Renal pelvis (tissue), 4 donors: ENCODE results near the gene SORBS1. TPM values are rescaled to one million over a fixed set of nuclear protein-coding genes. Genes with fewer than 3 reads are reported as not detected.

Experiments used
- DNase-seq: peaks from one replicate; pipeline ENCODE4 v3.0.0-alpha.2; 2013
- polyA plus RNA-seq, 3 donors: library from polyadenylated mRNA; unstranded; fragments of 120-200 nt; gene quantifications; one replicate each; pipeline ENCODE4 v1.2.1, GENCODE V29; 2013; ENCODE audit not compliant: insufficient read length in 3 of 3

Gene SORBS1
- polyA plus RNA-seq, 3 donors: 27.0 to 35.1 (median 28.2) TPM

DNA sequence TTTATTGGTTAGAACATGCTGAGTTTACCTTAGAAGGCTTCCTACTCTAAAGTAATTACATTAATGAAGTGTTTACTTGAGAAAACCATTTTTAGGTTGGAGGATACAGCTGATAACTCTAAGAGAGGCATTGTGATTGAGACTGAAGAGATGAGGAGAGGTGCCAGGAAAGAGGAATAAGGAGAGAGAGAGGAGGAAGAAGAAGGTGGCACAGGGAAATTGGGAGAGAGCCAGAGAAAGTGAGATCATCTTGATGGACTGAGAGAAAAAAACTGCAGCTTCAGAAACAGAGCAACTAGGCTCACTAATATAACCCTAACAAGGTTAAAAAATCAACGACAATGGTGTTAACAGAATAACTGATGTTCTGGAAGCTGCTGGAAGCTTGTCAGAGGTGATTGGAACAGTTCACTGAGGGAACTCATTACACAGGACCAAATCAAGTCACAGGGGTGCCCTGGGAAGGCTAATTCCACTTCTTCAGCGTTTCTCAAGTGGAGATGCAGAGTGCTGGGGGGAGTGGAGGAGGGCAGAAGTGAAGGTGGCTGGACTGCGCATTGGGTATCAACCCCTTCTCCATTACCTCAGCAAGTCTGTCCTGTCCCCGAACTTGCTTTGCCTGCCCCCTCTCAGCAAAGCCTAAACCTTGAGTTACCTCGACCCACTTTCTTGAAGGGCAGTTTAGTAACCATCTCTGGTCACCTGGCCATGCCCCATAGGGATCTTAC lies 6.9 kb upstream of the SORBS1 start:
- DNase-seq: no peak

DNA sequence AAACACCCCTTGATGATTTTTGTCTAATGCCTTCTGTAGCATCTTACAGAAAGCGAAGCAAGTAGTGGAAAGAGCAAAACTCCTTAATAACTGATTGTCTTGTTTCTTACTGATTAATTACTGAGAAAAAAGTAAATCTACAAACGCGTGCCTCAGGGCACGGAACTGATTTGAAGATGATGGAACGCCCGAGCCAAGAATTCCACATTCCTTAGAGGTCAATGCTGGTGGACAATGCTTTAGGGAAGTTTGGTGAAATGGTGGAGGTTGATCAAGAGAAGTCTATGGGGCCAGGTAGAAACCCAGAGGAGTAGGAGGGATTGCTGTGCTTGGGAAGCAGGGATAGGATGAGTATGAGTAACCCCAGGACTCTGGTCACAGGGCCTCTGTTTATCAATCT lies 5.0 kb upstream of the SORBS1 start:
- no peak for DNase-seq

DNA sequence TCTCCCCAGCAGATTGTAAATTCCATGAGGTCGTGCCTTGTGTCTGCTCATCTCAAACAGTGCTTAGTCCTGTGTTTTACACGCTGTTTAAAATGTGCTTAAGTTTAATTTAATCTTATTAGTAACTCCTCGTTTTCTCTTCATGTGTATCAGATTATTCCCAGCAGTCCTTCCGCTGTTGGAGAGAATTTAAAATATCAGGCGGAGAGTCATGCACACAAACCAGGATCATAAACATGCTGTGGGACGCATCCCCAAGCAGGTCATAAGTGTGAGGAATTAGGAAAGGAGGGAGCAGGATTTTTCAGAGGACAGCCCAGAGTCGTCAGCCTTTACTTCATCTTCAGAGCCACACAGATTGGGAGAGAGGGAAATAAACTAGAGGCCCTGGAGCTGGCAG lies 4.2 kb upstream of the SORBS1 start:
- DNase-seq: no peak

DNA sequence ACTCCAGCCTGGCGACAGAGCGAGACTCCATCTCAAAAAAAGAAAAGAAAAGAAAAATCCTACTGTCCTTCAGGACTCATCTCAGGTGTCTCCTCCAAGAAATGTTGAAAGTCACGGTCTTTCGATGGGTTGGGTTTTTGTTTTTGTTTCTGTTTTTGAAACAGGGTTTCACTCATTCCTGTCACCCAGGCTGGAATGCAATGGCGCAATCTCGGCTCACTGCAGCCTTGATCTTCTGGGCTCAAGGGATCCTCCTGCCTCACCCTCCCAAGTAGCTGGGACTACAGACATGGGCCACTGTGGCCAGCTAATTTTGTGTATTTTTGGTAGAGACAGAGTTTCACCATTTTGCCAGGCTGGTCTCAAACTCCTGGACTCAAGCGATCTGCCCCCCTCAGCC lies 3.1 kb upstream of the SORBS1 start:
- no peak for DNase-seq

DNA sequence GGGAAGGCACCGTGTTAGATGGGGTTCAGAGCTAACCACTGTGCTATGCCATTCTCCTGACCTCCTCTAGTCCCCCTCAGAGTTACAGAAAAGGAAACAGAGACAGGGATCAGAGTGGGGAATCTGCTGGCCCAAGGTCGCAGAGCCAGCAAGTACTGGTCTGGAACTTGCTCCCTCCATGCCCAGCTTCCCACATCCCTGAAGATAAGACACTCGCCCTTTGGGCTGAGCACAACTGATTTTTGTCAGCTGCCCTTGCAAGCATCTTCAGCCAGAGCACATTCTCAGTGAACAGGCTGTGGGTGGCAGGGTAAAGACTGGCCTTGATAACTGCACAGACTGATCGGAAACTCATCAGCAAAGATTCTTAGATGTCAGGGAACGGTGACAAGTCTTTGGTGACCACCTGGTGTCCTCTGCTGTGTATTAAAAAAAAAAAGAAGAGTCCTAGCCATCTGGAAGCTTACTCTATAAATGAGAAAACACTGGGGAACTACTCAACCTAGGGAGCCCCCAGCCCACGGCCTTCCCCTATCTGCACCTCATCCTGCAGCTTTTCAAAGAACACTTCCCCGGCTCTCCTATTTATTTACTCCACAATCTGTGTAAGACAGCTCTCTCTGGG lies 1.3 kb upstream of the SORBS1 start:
- DNase-seq: no peak

DNA sequence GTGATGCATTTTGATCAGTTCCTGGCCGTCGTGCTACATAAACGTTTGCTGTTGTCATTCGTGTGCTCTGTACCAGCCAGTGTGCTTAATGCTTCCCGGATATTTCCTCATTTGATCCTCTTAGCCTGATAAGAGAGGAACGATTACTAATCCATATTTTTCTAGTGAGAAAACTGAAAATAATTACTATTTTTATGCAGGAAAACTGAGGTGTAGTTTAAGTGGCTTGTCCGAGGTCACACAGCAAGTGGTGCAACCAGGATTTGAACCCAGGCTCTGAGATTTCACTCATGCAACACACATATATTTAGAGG lies 650 bp upstream of the SORBS1 start:
- DNase-seq: no peak

DNA sequence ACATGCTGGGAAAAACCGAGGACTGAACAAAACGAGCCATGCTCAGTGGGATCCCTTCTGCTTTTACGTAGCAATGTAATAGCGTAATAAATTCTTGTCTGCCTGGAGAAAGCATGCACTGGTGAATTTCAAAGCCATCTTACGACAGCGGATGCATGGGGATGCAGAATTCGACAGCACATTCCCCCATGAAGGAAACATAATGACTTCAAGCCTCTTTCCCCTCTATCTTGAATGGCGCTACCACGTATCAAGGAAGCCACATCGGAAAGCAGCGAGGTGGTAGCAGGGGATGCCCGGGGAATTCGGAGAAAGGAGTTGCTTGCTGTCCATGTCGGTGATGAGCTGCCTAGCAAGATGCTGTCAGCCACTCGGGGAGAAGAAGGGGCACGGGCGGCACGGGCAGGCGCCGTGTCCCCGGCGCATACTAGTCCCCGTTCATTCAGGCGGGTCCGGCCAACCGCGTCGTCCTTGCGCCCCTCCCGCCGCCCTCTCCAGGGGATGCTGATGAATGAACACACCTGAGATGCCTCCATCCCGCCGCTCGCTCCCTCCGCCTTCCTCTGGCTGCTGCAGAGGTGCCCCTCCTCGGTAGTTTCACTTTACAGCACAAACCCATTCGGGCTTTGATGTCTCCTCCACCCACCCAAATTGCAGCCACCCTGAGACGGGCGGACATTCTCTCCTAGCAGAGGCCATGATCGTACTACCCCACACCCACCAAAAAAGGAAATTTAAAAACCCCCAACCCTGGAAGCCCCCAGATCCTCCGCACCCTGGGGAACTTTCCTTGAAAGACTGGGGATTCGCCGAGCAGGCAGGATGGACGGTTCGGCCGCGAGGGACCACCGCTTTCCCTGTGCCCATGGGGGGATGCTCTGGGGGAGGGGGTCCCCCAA lies 644 bp downstream of the SORBS1 start:
- DNase-seq: peak; percentile 44

DNA sequence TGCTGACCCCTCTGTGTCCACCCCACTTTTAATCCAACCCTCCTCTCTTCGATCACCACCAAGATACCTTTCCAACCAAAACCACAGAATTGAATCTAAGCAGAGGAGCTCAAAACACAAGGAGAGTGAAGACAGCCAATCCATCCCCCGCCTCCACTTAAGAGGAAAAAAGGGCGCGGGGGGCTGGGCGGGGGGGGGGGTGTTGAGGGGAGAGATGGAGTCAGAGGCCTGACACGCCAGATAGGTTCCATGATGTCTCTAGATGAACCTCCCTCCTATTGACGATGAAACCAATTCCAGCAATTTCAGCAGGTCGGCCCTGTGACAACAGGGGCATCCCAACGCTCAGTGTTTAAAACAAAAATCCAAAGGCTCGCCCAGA lies 1.3 kb downstream of the SORBS1 start:
- DNase-seq: no peak

DNA sequence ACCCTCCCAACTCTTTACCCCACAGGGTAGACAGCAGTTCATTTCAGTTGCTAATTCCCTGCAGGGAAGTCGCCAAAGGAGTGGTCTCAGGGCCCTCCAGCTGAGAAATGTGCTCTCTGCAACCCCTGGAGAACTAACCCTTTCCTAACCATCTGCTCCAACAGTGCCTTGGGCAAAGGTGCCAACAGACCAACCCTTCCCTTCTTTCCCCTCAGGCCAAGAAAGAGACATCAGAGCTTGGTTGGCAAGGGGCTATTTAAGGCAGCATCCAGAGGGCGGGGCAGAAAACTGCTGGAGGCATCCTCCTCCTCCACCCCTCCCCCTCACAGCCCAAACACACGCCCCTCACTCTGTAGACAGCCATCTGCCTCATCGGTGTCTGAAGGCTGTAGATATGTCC lies 1.7 kb downstream of the SORBS1 start:
- no peak for DNase-seq

DNA sequence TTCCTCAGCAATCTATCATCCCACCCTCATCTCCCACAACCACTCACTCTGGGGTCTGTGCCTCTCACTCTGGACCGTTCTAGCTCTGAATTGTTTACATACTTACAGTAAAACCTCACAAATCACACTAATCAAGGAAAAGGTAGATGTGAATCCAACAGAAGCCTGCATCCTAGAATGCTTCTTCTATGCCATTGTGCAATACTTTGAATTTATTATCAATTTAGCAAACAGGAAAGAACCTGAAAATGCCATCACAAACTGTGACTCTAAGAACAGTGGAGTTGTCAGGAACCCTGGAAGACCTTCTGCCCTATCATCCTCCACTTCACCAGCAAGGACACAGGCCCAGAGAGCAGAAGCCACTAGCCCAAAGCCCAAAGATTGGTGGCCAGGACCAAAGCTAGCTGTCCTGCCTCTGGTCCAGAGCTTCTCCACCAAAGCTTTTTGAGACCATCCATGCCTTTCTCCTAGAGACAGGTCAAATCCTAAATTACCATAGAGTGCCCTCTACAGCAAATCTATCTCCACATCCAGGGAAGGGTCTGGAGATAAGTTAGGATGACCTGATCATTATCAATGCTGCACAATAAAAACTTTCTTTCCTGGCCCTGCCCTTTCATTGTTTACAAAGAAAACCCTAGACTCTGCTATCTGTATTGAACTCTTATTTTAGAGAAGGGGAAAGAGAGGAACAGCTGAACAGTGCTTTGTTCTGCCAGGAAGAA lies 2.4 kb downstream of the SORBS1 start:
- no peak for DNase-seq

DNA sequence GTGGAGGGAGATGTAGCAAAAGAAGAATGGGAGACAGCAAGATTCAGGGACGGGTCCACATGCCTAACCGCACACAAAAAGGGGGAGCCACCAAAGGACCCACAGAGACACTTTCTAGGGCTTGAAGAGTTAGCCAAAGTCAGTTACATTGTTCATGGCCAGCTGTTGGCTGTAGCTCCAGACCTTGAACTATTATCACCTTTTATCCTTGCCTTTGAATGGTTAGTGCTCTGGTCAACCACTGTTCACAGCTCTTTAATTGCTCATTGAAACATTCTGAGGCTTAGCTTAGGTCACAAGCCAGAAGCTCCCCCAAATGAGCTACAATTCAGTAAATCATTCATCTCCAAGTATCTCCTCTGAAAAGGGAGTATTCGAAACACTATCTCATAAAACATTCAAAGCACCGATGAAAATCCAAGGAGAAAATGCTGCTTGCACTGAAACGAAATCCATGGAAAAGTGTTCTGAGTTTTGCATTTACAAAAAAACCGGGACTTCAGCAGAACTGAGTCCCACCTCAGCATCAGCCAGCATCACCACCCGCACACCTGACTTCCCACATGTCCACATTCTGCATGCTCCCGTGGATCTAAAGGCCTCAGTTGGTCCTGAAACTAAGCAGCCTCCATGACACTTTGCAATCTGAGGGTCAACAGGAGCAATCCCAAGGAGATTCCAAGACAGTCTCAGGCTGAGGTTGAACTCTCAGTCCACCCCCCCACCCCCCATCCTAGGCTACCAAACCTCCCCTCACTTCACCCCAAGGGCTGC lies 4.0 kb downstream of the SORBS1 start:
- no peak for DNase-seq

DNA sequence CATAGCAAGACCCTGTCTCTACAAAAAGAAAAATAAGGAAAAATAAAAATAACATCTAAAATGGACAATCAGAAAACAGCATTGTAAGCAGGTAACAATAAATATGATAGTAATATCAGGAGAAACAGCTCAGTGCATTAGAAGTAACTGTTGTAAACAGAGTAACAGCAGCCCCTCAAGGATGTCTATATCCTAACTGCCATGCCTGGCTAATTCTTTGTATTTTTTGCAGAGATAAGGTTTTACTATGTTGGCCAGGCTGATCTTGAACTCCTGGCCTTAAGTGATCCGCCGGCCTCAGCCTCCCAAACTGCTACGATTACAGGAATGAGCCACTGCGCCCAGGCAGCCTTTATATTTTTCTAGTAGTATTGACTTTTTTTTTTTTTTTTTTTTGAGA lies 7.5 kb downstream of the SORBS1 start:
- no peak for DNase-seq

DNA sequence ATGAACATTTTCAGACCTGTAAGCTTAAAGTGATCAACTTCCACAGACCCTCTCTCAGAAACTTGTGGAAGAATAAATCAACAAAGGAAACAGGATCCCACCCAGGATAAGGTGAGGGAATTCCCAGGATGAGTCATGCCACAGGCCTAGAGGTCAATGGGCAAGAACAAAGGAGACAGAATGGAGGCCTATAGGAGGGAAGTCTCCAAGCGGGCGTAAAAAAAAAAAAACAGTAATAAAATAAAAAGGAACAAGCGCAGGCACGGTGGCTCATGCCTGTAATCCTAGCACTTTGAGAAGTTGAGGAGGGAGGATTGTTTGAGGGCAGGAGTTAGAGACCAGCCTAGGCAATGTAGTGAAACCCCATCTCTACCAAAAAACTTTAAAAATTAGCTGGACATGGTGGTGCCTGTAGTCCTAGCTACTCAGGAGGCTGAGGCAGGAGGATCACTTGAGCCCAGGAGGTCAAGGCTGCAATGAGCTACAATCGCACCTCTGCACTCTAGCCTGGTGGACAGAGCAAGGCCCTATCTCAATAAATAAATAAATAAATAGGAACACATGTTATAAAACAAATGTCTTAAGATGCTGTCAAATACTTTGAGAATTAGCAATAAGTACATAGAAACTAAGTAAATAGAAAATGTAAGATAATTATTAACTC lies 8.4 kb downstream of the SORBS1 start:
- no peak for DNase-seq

DNA sequence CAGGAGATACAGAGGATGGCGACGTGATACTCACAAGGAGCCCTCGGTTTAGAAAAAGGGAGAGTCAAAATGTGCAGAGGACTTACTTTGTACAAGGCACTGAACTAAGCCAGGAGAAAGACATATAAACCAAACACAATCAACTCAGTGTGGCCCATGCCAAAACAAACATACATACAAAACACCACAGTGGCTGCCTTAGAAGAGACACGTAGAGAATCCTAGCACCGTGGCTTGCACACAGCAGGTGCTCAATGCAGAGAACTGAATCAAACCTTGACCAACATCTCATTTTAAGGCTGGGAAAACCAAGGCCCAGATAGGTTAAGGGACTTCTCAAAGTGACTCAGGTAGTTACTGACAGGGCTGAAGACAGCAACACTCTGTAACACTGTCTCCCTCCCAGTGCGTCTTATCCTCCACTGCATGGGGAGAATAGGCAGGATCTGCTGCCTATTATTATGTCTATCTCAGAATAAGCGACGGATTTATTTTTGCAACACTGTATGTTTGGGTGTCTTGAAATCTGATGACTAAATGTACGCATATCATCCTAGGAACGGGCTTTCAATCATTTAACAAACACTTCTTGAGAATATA lies 11.0 kb downstream of the SORBS1 start:
- DNase-seq: no peak

DNA sequence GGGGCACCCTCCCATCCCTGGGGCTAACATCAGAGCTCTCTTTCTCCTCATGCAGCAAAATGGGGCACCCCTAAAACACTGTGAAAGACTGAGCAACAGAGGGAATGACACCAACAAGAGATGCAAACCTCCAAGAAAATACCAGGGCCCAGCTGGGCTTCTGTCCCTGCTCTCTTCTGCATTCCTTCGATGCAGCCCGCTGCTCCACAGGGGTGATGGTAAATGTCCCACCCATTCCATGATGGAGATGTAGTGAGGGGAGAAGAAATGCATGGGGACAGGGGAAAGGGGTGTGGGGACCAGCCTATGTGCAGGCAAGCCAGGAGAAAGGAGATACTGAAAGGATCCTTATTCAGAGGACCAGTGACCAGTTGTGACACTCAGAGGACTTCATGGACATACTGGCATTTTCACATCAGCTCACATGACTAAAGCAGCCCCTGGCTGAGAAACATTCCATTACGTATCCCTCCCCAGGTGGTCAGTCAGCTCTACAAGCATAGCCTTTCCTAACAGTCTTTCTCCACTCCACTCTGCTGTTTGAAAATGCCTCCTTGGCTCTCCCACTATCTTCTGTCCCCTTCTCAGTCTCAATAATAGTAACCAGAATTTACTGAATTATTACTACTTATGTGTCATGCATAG lies 13.3 kb downstream of the SORBS1 start:
- DNase-seq: no peak

DNA sequence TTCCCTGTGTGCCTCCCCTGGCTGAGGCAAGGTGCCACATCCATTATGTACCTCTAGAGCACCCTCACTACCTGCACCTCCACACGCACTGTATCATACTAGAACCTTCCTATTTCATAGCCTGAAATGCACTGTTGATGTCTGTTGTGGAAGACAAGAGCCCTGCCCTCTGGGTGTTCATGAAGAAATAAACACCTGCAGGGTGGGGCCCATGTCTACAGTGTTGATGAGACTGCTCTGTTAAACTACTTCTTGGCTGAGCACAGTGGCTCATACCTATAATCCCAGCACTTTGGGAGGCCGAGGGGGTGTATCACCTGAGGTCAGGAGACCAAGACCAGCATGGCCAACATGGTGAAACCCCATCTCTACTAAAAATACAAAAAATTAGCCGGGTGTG lies 14.0 kb downstream of the SORBS1 start:
- DNase-seq: no peak

DNA sequence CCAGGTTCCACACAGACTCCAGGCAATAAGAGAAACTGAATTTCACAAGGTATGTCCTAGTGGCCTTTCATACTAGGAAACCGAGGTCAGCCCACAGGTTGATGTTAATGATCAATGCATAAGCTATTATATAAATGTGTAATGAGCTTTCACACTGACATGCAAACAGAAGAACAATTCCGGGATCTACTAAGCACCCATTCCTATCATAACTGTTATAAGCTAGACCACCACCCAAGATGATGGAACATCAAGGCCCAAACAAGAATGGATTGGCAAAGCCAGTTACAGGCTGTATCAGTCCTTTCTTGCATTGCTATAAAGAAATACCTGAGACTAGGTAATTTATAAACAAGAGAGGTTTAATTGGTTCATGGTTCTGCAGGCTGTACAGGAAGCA lies 15.2 kb downstream of the SORBS1 start:
- no peak for DNase-seq

DNA sequence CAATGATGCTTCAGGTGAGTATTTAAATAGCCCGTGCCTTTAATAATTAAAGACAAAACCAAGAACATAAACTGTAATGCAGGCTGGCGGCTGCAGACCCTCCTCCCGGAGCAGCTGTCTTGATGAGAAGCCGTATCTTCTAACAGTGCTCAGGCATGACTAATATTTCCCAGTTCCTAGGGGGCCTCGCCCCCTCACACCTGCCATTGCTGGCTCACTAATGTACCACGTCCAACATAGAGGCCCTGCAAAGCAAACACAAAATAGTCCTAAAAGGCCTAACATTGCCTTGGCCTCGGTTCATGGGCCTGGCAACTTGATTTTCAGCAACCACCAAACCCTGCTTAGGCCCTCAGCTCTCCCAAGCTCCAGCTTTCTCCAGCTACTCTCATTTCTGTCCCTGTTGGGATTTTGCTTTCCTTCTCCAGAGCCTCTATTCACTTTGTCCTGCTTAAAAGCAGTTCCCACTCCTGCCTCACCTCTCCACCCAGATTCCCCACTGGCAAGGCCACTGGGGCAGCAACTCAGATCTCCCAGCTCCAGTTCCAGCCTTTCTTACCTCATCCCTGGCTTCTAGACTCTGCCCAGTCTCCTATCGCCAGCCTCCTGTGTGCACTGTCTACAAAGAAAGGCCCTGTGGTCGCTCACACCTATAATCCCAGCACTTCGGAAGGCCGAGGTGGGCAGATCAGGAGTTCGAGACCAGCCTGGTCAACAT lies 16.2 kb downstream of the SORBS1 start:
- DNase-seq: no peak

DNA sequence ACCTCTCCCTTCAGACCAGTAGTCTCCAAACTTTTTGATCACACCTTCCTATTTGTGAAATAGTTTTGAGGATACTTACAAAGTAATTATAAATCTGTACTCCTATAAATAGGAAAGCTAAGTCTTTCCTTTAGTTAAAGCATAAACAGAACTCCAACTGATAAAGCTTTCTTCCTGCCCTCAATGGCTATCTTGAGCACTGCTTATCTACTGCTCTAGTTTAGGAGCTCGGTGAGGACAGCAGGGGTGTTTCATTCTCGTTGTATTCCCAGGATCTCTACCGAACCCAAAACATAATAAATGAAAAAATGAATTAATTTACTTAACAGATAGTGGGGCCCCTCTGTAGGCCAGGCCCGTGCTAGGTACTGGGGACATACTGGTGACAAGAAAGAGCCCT lies 17.7 kb downstream of the SORBS1 start:
- DNase-seq: no peak
